GM15510 (cell line): ENCODE measurements around the gene NXPH1.

Experiments used
- POLR2A ChIP-seq: IDR thresholded peaks from 3 replicates; pipeline ENCODE4 v1.6.1; 2011; ENCODE audit warnings: borderline replicate concordance; ENCODE audit not compliant: insufficient read length; ENCODE audit errors: extremely low read depth

Gene NXPH1

GRCh38 chr7:8430643-8431042 lies 2.8 kb upstream of the NXPH1 start:
- no peak for TF ChIP-seq POLR2A

DNA sequence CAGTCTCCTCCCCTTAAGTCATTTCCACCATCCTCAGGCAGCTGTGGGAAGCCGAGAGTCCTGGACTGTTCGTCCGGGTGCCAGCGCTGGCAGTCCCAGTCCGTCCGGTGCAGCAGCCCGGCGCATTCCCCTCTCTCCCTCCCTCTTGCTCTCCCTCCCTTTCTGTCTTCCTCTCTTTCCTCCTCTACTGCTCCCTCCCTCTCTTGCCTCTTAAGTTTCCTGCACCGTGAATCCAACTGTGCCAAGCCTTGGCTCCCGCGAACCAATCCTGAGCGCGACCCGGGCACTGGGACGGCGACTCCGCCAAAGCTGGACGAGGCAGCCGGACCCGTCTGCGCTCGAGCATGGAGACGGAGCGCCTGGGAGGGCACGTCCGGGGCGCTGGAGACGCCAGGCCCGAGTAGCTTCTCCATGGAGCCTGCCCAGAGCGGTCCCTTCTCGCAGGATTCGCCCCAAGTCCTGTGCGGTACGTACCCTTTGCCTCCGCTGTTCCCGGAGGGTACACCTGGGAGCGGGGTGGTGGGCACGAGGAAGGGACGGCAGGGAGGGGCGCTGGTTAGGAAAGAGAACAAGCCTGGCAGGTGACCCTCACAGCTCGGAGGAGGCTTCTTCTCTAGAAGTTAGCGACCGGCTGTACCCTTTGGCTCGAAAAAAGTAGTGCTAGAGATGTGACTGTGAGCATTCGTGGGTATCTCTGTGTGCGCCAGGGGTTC lies 1.0 kb downstream of the NXPH1 start:
- no peak for TF ChIP-seq POLR2A

DNA sequence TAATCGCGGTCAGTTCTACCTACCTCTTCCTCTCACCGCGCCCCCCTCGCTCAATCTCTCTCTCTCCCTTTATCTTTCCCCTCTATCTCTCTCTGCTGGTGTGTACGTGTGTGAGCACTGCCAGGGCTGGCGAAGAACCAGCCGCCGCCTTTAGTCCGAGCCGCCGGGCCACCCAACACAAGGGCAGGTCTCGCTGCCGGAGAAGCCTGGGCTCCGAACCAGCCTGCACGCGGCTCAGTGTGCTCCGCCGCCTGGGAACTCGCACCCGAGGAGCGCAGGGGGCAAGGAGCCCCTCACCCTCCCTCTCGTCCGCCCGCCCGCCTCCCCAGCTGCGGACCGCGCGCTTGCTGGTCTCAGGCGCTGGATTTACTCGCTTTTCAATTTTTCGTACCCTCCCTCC lies 1.7 kb downstream of the NXPH1 start:
- no peak for TF ChIP-seq POLR2A

GRCh38 chr7:8435590-8436545 lies 2.5 kb downstream of the NXPH1 start:
- no peak for TF ChIP-seq POLR2A

GRCh38 chr7:8436965-8437364 lies 3.6 kb downstream of the NXPH1 start:
- TF ChIP-seq POLR2A, result no peak

DNA sequence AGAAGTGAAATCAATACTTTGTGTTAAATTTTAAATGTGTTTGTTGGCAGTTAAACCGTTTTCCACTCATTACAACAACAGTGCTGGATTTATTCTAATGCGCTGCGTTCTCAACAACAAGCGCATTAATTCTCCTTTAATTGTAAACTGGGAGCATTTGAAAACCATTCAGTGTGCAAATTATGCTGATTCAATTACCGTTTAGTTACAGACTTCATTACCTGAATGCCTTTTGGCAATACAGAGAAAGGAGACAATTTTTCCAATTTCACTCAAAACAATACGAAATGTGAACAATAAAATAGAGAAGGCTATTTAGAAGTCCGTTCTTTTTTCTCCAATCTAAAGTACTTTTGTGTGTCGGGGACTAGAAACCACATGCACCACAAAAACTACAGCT lies 4.2 kb downstream of the NXPH1 start:
- no peak for TF ChIP-seq POLR2A

GRCh38 chr7:8440670-8441069 lies 7.3 kb downstream of the NXPH1 start:
- no peak for TF ChIP-seq POLR2A

GRCh38 chr7:8441106-8441965 lies 7.9 kb downstream of the NXPH1 start:
- TF ChIP-seq POLR2A, result no peak

DNA sequence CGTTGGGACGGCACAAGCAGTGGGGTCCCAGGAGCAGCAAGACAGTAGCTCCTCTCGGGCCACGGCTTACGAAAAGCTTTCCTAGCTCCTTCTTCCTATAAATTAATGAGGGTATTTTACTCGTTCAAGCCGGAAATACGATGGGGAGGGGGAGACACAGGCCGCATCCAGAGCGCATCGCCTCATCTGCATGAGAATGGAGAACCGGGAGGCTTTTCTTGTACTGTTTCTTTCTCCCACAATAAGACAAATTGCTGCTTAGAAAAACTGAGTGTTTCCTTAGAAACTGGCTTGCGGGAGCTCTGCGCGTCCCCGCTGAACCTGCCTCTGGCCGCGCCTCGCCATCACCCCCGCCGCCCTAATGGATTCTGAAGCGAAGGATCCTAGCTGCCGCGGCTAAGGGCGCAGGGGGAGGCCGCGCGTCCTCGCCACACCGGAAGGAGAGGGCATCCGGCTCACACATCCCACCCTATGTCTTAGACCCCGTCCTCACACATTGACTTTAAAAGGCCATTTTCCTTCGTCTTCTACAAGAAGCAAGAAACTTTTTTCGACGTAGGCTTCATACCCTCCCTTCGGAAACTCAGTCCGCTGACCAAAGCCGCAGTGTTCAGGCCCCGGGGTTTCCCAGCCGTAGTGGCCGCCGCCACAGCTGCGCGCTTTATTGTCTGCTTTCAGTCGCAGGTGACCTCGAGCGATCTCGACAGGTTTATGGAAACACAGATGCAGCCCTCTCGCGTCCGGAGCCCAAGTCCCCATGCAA lies 8.8 kb downstream of the NXPH1 start:
- TF ChIP-seq POLR2A, result no peak

- no peak for TF ChIP-seq POLR2A
These were observed 9.4 kb downstream of the NXPH1 start for GRCh38 chr7:8442814-8443304.

DNA sequence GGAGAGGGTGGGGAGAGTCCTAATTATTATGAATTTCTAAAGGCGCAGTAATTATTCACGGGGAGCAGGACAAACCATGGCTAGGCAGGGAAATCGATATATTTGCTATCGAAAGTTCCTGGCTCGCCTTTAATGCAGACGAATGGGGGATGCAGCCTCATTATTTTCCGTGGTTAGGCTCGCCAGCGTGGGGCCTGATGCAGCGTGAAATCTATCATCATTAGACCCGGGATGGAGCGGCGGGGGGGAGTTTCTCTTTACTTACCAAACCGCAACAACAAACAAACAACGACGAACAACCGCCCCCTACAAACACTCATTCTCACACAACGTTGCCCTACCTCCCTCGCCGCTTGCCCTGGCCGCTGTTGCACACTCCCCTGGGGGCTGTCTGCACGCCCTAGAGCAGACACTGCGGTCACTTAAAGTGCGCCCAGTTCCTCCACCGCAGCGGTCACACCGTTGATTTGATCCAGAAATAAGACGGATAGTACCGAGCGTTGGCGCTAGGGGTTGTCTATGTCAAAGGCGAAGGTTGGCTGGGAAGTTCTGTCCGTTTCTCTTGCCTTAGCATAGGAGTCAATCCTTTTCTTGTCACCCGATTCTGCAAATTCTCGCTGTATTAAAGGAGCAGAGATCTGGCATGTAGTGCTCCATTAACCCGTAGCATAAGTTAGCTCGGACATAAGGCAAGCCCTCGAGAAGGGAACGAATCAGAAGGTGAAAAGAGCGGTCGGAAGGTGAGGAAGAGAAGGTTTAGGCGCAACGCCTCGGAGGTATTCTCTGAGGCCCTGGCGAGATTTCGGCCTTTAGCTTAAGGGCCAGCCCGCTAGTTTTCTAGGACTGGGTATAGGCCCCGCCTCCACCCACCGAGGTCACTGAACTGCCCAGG lies 10.4 kb downstream of the NXPH1 start:
- no peak for TF ChIP-seq POLR2A

GRCh38 chr7:8444468-8444769 lies 11.0 kb downstream of the NXPH1 start:
- no peak for TF ChIP-seq POLR2A

DNA sequence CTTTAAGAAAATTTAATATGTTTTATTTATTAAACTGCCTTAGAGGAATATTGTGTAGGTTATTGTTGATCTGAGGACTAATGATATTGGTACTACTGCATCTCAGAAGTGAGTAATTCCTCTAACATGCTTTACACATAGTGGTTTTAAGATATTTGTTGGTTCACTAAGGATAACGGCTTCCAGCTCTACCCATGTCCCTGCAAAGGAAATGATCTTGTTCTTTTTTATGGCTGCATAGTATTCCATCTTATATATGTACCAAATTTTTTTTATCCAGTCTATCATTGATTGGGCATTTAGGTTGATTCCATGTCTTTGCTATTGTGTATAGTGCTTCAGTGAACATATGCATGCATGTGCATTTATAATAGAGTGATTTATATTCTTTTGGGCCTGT lies 20.1 kb downstream of the NXPH1 start:
- TF ChIP-seq POLR2A, result no peak
